Adrenal gland (tissue), 12 donors: ENCODE measurements around the gene POSTN. TPM values are rescaled to one million over a fixed set of nuclear protein-coding genes. Genes with fewer than 3 reads are reported as not detected.

Experiments
- DNase-seq, 7 donors: peaks; one replicate each; pipeline ENCODE4 v3.0.0-alpha.2; 2019 to 2020
- H3K27ac ChIP-seq, 5 donors: fragments of 200-600 bp; sonication (generic) in 4 of 5; 1 replicate in 3 of 5; 2 replicates in 2 of 5; pipeline versions ENCODE4 v1.5.1 to v1.8.0; 2016 to 2020; ENCODE audit warnings: mild to moderate bottlenecking in 1 of 5
- H3K27me3 ChIP-seq: fragments of 200-600 bp; 2 replicates; pipeline ENCODE4 v1.8.0; 2021
- H3K36me3 ChIP-seq, 2 donors: fragments of 200-600 bp; replicated peaks in 1 of 2; 1 replicate in 1 of 2; 2 replicates in 1 of 2; pipeline versions ENCODE4 v1.5.1 to v1.8.0; 2018 to 2022
- H3K4me1 ChIP-seq, 2 donors: fragments of 200-600 bp; replicated peaks in 1 of 2; 1 replicate in 1 of 2; 2 replicates in 1 of 2; pipeline versions ENCODE4 v1.5.1 to v1.8.0; 2018 to 2021
- H3K4me3 ChIP-seq, 4 donors: fragments of 200-600 bp; sonication (generic) in 3 of 4; one replicate each; pipeline ENCODE4 v1.5.1; 2016 to 2018
- H3K9me3 ChIP-seq, 3 donors: fragments of 200-600 bp; sonication (generic) in 1 of 3; replicated peaks in 1 of 3; 1 replicate in 2 of 3; 2 replicates in 1 of 3; pipeline versions ENCODE4 v1.5.1 to v1.8.0; 2016 to 2021
- CTCF ChIP-seq, 6 experiments: fragments of 450-650 bp in 4 of 6; fragments of 200-600 bp in 2 of 6; sonication (generic) in 1 of 6; IDR thresholded peaks; 1 replicate in 5 of 6; 2 replicates in 1 of 6; pipeline versions ENCODE4 v1.5.1 to v1.8.0; 2016 to 2021; ENCODE audit warnings: antibody characterized with exemption in 6 of 6, mild to moderate bottlenecking in 2 of 6, moderate library complexity in 1 of 6
- POLR2A ChIP-seq, 2 donors: fragments of 450-650 bp; IDR thresholded peaks; one replicate each; pipeline ENCODE4 v1.6.1; 2017; ENCODE audit warnings: antibody characterized with exemption in 2 of 2, mild to moderate bottlenecking in 2 of 2, moderate library complexity in 1 of 2
- WGBS, 4 donors: extraction: QIAGEN DNeasy Blood & Tissue Kit in 2 of 4; methylation state at CpG; one replicate each; pipeline versions ENCODE4 v1.1.5 to v1.1.7; 2013 to 2017; 5-methylcytosine and 5-hydroxymethylcytosine counted together
- intact Hi-C, 2 donors: fragments of 100-400 bp; cut with DNase I; formaldehyde crosslinking; loops; one replicate each; pipeline versions ENCODE4 v1.14.1 to v1.15.0; 2022 to 2023
- polyA plus RNA-seq, 3 donors: library from polyadenylated mRNA; stranded (reverse); fragments of 200-250 nt in 2 of 3; fragments of 350-450 nt in 1 of 3; fragmentation: Illumina TruSeq in 1 of 3; extraction: RNeasy Lipid Tissue Mini Kit (QIAGEN cat#74804) in 1 of 3; gene quantifications; one replicate each; pipeline ENCODE4 v1.2.3, GENCODE V29; 2013 to 2014
- total RNA-seq, 9 donors: library from RNA; depleted of rRNA in 4 of 9; stranded (reverse); fragments of >200 nt in 4 of 9; fragments of 120-200 nt in 1 of 9; fragmentation: NEBNext Ultra II Directional in 1 of 9; extraction: Animal tissue kit (Norgen Biotek cat#: 25700) in 1 of 9; gene quantifications; one replicate each; pipeline versions ENCODE4 v1.1.0 to v1.2.4, GENCODE V29; 2013 to 2023
- donor health status: healthy with polysubstance abuse.
- donor health status: Bipolar disorder and iron deficiency.
- donor health status: DM: yes; HTN: yes; CAD: no.
- donor health status: DM: no; HTN: no; CAD: no.
- donor health status: DM: no; HTN: no; CAD: no.
- donor health status: DM: yes; HTN: yes; CAD: no.

POSTN gene
- total and polyA plus RNA-seq, 12 donors, result 1.8 to 197 (median 8.1) TPM

- no peaks in the 10 kb centered on the region for H3K4me1 ChIP-seq
- H3K9me3 ChIP-seq, result no peaks in the 10 kb centered on the region
- no peak for DNase-seq
- no peak overlapping the region for H3K27ac ChIP-seq
- H3K4me3 ChIP-seq, result no peak overlapping the region
- no peaks in the 10 kb centered on the region for H3K27me3 ChIP-seq
- 78 to 86% (median 84%) methylated on average over 3 of the region's 3 CpGs for WGBS, 4 donors
- intact Hi-C loops, result no loop called here
- H3K36me3 ChIP-seq, result no peaks in the 10 kb centered on the region
- TF ChIP-seq POLR2A (IDR thresholded peaks at IDR 0.05) (no peak), CTCF (IDR thresholded peaks at IDR 0.05) (no peak)
These were observed 14.7 kb upstream of the POSTN start for GRCh38 chr13:37613236-37613635.

- Histone ChIP-seq H3K36me3 (no peaks in the 10 kb centered on the region), H3K4me1 (no peaks in the 10 kb centered on the region), H3K4me3 (no peak overlapping the region), H3K27me3 (no peaks in the 10 kb centered on the region), H3K27ac (no peak overlapping the region), H3K9me3 (no peaks in the 10 kb centered on the region)
- TF ChIP-seq CTCF (IDR thresholded peaks at IDR 0.05) (peak in 4 of 6 experiments; percentile 8 to 38 (median 14)), POLR2A (IDR thresholded peaks at IDR 0.05) (no peak)
- 45 to 57% (median 50%) methylated on average over 1 of the region's 1 CpG for WGBS, 4 donors
- intact Hi-C loops, result loop anchor here (5.0 to 10.0 kb wide), 3 partner anchors 504 to 544 kb away; partner anchors contain the start of gene CSNK1A1L (in 1 of the 2)
- DNase-seq, result no peak
These were observed 10.3 kb upstream of the POSTN start for GRCh38 chr13:37608750-37609339.

- 63 to 69% (median 68%) methylated on average over 5 of the region's 5 CpGs for WGBS, 4 donors
- TF ChIP-seq CTCF (IDR thresholded peaks at IDR 0.05) (peak in 5 of 6 experiments; percentile 13 to 58 (median 31)), POLR2A (IDR thresholded peaks at IDR 0.05) (no peak)
- intact Hi-C loops, result loop anchor here (10.0 kb wide), 2 partner anchors 498 to 538 kb away; partner anchors contain the start of gene CSNK1A1L (in 1 of the 2)
These were observed 4.3 kb upstream of the POSTN start for GRCh38 chr13:37602733-37603381.

GRCh38 chr13:37601648-37602440 is 3.3 kb upstream of the POSTN start:
- no peak for DNase-seq
- no peak overlapping the region for H3K27ac ChIP-seq
- intact Hi-C loops, result loop anchor here (10.0 kb wide), 2 partner anchors 497 to 537 kb away; partner anchors contain the start of gene CSNK1A1L (in 1 of the 2)
- no peak overlapping the region for H3K4me3 ChIP-seq
- 45 to 56% (median 53%) methylated on average over 3 of the region's 3 CpGs for WGBS, 4 donors
- no peaks in the 10 kb centered on the region for H3K4me1 ChIP-seq
- no peak for TF ChIP-seq CTCF (IDR thresholded peaks at IDR 0.05)
- no peak for TF ChIP-seq POLR2A (IDR thresholded peaks at IDR 0.05)
- H3K27me3 ChIP-seq, result no peaks in the 10 kb centered on the region
- no peaks in the 10 kb centered on the region for H3K36me3 ChIP-seq
- H3K9me3 ChIP-seq, result no peaks in the 10 kb centered on the region

More at GRCh38 chr13:37602733-37603381, 4.3 kb upstream of the POSTN start:
- no peak for DNase-seq
- Histone ChIP-seq H3K36me3 (no peaks in the 10 kb centered on the region), H3K27ac (no peak overlapping the region), H3K9me3 (no peaks in the 10 kb centered on the region), H3K4me1 (no peaks in the 10 kb centered on the region), H3K4me3 (no peak overlapping the region), H3K27me3 (no peaks in the 10 kb centered on the region)
